NCI-H1092 (cell line): ENCODE data around the gene MSANTD3.
A peak's percentile ranks its signal among the peaks of the same experiment; 100 is the strongest.
"Not testable (repeated sequence)": the region's sequence is repeated elsewhere in the genome, so short reads cannot be mapped to it uniquely, and the experiment has no call there.

Experiments
- DNase-seq: peaks from one replicate; lab custom pipeline; 2025; lab: John Stamatoyannopoulos, UW

The MSANTD3 gene

GRCh38 chr9:100428871-100429654 is 2.1 kb downstream of the MSANTD3 start:
- no peak for DNase-seq

- DNase-seq, result no peak
These were observed 3.5 kb downstream of the MSANTD3 start for GRCh38 chr9:100430286-100430940.

GRCh38 chr9:100431886-100432285 is 4.9 kb downstream of the MSANTD3 start:
- DNase-seq, result no peak

- DNase-seq, result no peak
These were observed 5.8 kb downstream of the MSANTD3 start for GRCh38 chr9:100432736-100433135.

GRCh38 chr9:100436571-100436970 is 9.6 kb downstream of the MSANTD3 start:
- no peak for DNase-seq

- peak; percentile 59 for DNase-seq
These were observed 11.2 kb downstream of the MSANTD3 start for GRCh38 chr9:100437860-100438805.

- DNase-seq, result no peak
These were observed 13.1 kb downstream of the MSANTD3 start for GRCh38 chr9:100440071-100440470.

GRCh38 chr9:100440487-100440886 is 13.5 kb downstream of the MSANTD3 start:
- DNase-seq, result not testable (repeated sequence)

GRCh38 chr9:100441911-100442361 is 15.0 kb downstream of the MSANTD3 start:
- DNase-seq, result no peak

- DNase-seq, result no peak
These were observed 17.1 kb downstream of the MSANTD3 start for GRCh38 chr9:100443781-100444768.

GRCh38 chr9:100445161-100445902 is 18.4 kb downstream of the MSANTD3 start:
- DNase-seq, result no peak

GRCh38 chr9:100445903-100446549 is 19.1 kb downstream of the MSANTD3 start:
- no peak for DNase-seq

GRCh38 chr9:100447041-100447440 is 20.1 kb downstream of the MSANTD3 start:
- DNase-seq, result no peak

GRCh38 chr9:100448266-100448665 is 21.3 kb downstream of the MSANTD3 start:
- DNase-seq, result no peak

- DNase-seq, result no peak
These were observed 22.5 kb downstream of the MSANTD3 start for GRCh38 chr9:100449420-100449819.

- no peak for DNase-seq
These were observed 26.0 kb downstream of the MSANTD3 start for GRCh38 chr9:100452894-100453293.

GRCh38 chr9:100455470-100455869 is 28.5 kb downstream of the MSANTD3 start:
- DNase-seq, result no peak

GRCh38 chr9:100457517-100457916 is 30.6 kb downstream of the MSANTD3 start:
- DNase-seq, result no peak

GRCh38 chr9:100459963-100460362 is 33.0 kb downstream of the MSANTD3 start:
- DNase-seq, result no peak

- no peak for DNase-seq
These were observed 38.3 kb downstream of the MSANTD3 start for GRCh38 chr9:100465274-100465673.
